Activated naive CD8-positive, alpha-beta T cell treated with anti-CD3 and anti-CD28 coated beads for 36 hours (primary cell): Measurements from ENCODE around the gene CARS1. TPM values are rescaled to one million over a fixed set of nuclear protein-coding genes. Genes with fewer than 3 reads are reported as not detected.
"Not testable (repeated sequence)": the region's sequence is repeated elsewhere in the genome, so short reads cannot be mapped to it uniquely, and the experiment has no call there.

Experiments
- DNase-seq: peaks from one replicate; pipeline ENCODE4 v3.0.0; 2021
- H3K27ac Mint-ChIP-seq: one replicate; pipeline ENCODE4 v1.8.0; 2022; ENCODE audit warnings: mild to moderate bottlenecking, moderate library complexity, mixed read lengths
- H3K27me3 Mint-ChIP-seq: one replicate; pipeline ENCODE4 v1.8.0; 2022; ENCODE audit warnings: mild to moderate bottlenecking, mixed read lengths
- H3K36me3 Mint-ChIP-seq: one replicate; pipeline ENCODE4 v1.8.0; 2021; ENCODE audit warnings: mild to moderate bottlenecking, mixed read lengths
- H3K4me1 Mint-ChIP-seq: one replicate; pipeline ENCODE4 v1.8.0; 2021; ENCODE audit warnings: mixed read lengths
- H3K4me3 Mint-ChIP-seq: one replicate; pipeline ENCODE4 v1.8.0; 2022; ENCODE audit warnings: mild to moderate bottlenecking, moderate library complexity, mixed read lengths
- H3K9me3 Mint-ChIP-seq: one replicate; pipeline ENCODE4 v1.8.0; 2022; ENCODE audit warnings: mixed read lengths
- total RNA-seq, 2 experiments: library from RNA; stranded (reverse); gene quantifications; one replicate each; pipeline ENCODE4 v1.2.3, GENCODE V29; 2021

CARS1 gene
- total RNA-seq, 2 experiments from 2014 or later = 96.6 to 101 TPM

- no peaks in the 10 kb centered on the region for H3K9me3 Mint-ChIP-seq
- H3K4me1 Mint-ChIP-seq = no peaks in the 10 kb centered on the region
- no peak for DNase-seq
- H3K27ac Mint-ChIP-seq = no peak overlapping the region
- H3K36me3 Mint-ChIP-seq = no peaks in the 10 kb centered on the region
- H3K27me3 Mint-ChIP-seq = peaks cover 4% of the 10 kb centered on the region
- no peak overlapping the region for H3K4me3 Mint-ChIP-seq
These were observed 23.6 kb upstream of the CARS1 start for GRCh38 chr11:3080733-3081385.

GRCh38 chr11:3080104-3080503, 22.9 kb upstream of the CARS1 start:
- Mint-ChIP-seq H3K4me1 (no peaks in the 10 kb centered on the region), H3K4me3 (no peak overlapping the region), H3K9me3 (no peaks in the 10 kb centered on the region), H3K27ac (no peak overlapping the region), H3K27me3 (peaks cover 4% of the 10 kb centered on the region), H3K36me3 (no peaks in the 10 kb centered on the region)
- DNase-seq = no peak

- H3K27ac Mint-ChIP-seq = no peak overlapping the region
- no peaks in the 10 kb centered on the region for H3K36me3 Mint-ChIP-seq
- H3K4me1 Mint-ChIP-seq = no peaks in the 10 kb centered on the region
- no peaks in the 10 kb centered on the region for H3K9me3 Mint-ChIP-seq
- no peak for DNase-seq
- H3K4me3 Mint-ChIP-seq = no peak overlapping the region
- H3K27me3 Mint-ChIP-seq = peaks cover 4% of the 10 kb centered on the region
These were observed 20.7 kb upstream of the CARS1 start for GRCh38 chr11:3077846-3078440.

GRCh38 chr11:3077189-3077836, 20.1 kb upstream of the CARS1 start:
- H3K4me3 Mint-ChIP-seq = no peak overlapping the region

GRCh38 chr11:3074912-3075589, 17.8 kb upstream of the CARS1 start:
- H3K27ac Mint-ChIP-seq = no peak overlapping the region
- no peaks in the 10 kb centered on the region for H3K9me3 Mint-ChIP-seq
- no peaks in the 10 kb centered on the region for H3K27me3 Mint-ChIP-seq
- no peak for DNase-seq
- H3K4me3 Mint-ChIP-seq = no peak overlapping the region
- H3K4me1 Mint-ChIP-seq = no peaks in the 10 kb centered on the region
- H3K36me3 Mint-ChIP-seq = no peaks in the 10 kb centered on the region

More at GRCh38 chr11:3077189-3077836, 20.1 kb upstream of the CARS1 start:
- H3K36me3 Mint-ChIP-seq = no peaks in the 10 kb centered on the region
- H3K4me1 Mint-ChIP-seq = no peaks in the 10 kb centered on the region
- H3K9me3 Mint-ChIP-seq = no peaks in the 10 kb centered on the region
- DNase-seq = no peak
- no peak overlapping the region for H3K27ac Mint-ChIP-seq
- H3K27me3 Mint-ChIP-seq = peaks cover 2% of the 10 kb centered on the region

GRCh38 chr11:3073029-3073435, 15.8 kb upstream of the CARS1 start:
- H3K27ac Mint-ChIP-seq = no peak overlapping the region

GRCh38 chr11:3069425-3069824, 12.2 kb upstream of the CARS1 start:
- Mint-ChIP-seq H3K36me3 (no peaks in the 10 kb centered on the region), H3K9me3 (no peaks in the 10 kb centered on the region), H3K27ac (no peak overlapping the region), H3K27me3 (peaks cover 13% of the 10 kb centered on the region), H3K4me1 (no peaks in the 10 kb centered on the region), H3K4me3 (no peak overlapping the region)
- DNase-seq = no peak

More at GRCh38 chr11:3073029-3073435, 15.8 kb upstream of the CARS1 start:
- no peak for DNase-seq
- Mint-ChIP-seq H3K27me3 (peaks cover 4% of the 10 kb centered on the region), H3K9me3 (no peaks in the 10 kb centered on the region), H3K36me3 (no peaks in the 10 kb centered on the region), H3K4me3 (no peak overlapping the region), H3K4me1 (no peaks in the 10 kb centered on the region)

GRCh38 chr11:3066308-3066707, 9.1 kb upstream of the CARS1 start:
- H3K4me1 Mint-ChIP-seq, H3K36me3 Mint-ChIP-seq, H3K9me3 Mint-ChIP-seq, DNase-seq, H3K27ac Mint-ChIP-seq, H3K4me3 Mint-ChIP-seq: not testable (repeated sequence)
- peaks cover 13% of the 10 kb centered on the region for H3K27me3 Mint-ChIP-seq

- not testable (repeated sequence) for H3K4me1 Mint-ChIP-seq, H3K4me3 Mint-ChIP-seq, H3K9me3 Mint-ChIP-seq, DNase-seq, H3K27ac Mint-ChIP-seq, H3K36me3 Mint-ChIP-seq
- H3K27me3 Mint-ChIP-seq = peaks cover 13% of the 10 kb centered on the region
These were observed 7.5 kb upstream of the CARS1 start for GRCh38 chr11:3064709-3065108.

GRCh38 chr11:3063876-3064275, 6.7 kb upstream of the CARS1 start:
- not testable (repeated sequence) for H3K36me3 Mint-ChIP-seq, H3K27ac Mint-ChIP-seq, H3K4me3 Mint-ChIP-seq, H3K9me3 Mint-ChIP-seq, H3K4me1 Mint-ChIP-seq, DNase-seq
- peaks cover 13% of the 10 kb centered on the region for H3K27me3 Mint-ChIP-seq

- not testable (repeated sequence) for H3K9me3 Mint-ChIP-seq, H3K27ac Mint-ChIP-seq, H3K4me1 Mint-ChIP-seq, H3K36me3 Mint-ChIP-seq, H3K4me3 Mint-ChIP-seq, DNase-seq
- peaks cover 12% of the 10 kb centered on the region for H3K27me3 Mint-ChIP-seq
These were observed 6.2 kb upstream of the CARS1 start for GRCh38 chr11:3063432-3063831.

GRCh38 chr11:3060436-3061025, 3.3 kb upstream of the CARS1 start:
- no peak for DNase-seq
- Mint-ChIP-seq H3K9me3 (no peaks in the 10 kb centered on the region), H3K27ac (no peak overlapping the region), H3K4me3 (no peak overlapping the region), H3K36me3 (peaks cover 4% of the 10 kb centered on the region), H3K4me1 (peaks cover 13% of the 10 kb centered on the region), H3K27me3 (peaks cover 4% of the 10 kb centered on the region)

GRCh38 chr11:3058753-3059664, 1.8 kb upstream of the CARS1 start:
- DNase-seq = no peak
- Mint-ChIP-seq H3K4me1 (peaks cover 26% of the 10 kb centered on the region), H3K27ac (no peak overlapping the region), H3K27me3 (no peaks in the 10 kb centered on the region), H3K36me3 (peaks cover 9% of the 10 kb centered on the region), H3K4me3 (no peak overlapping the region), H3K9me3 (no peaks in the 10 kb centered on the region)

- H3K27ac Mint-ChIP-seq = peak overlapping the region; percentile 91
- no peaks in the 10 kb centered on the region for H3K9me3 Mint-ChIP-seq
- H3K4me1 Mint-ChIP-seq = peaks cover 34% of the 10 kb centered on the region
- DNase-seq = peak; percentile 38
- peak overlapping the region; percentile 88 for H3K4me3 Mint-ChIP-seq
- H3K36me3 Mint-ChIP-seq = peaks cover 21% of the 10 kb centered on the region
- H3K27me3 Mint-ChIP-seq = no peaks in the 10 kb centered on the region
These were observed 741 bp downstream of the CARS1 start for GRCh38 chr11:3056296-3057068.
